ENCODE results near the gene ADAMTS14.

- TF ChIP-seq POLR2A (IDR thresholded peaks at IDR 0.05; ENCODE audit: low read depth, low read length) (no peak), POLR2AphosphoS5 (IDR thresholded peaks at IDR 0.05; ENCODE audit: low read depth, low read length) (no peak), SPI1 (IDR thresholded peaks at IDR 0.05; ENCODE audit: low read depth, low read length) (no peak)
Measured at GRCh38 chr10:70753841-70754621, 81.7 kb downstream of the ADAMTS14 start.

Data from GM12891 (cell line).